HG03159 (cell line): ENCODE results near the gene AGO3.

Experiments
- ATAC-seq: cut with Tn5 transposase; IDR thresholded peaks from one replicate; pipeline ENCODE4 v1.9.1; 2021; ENCODE audit warnings: mild to moderate bottlenecking, moderate library complexity; ENCODE audit not compliant: unreplicated experiment

AGO3 gene

DNA sequence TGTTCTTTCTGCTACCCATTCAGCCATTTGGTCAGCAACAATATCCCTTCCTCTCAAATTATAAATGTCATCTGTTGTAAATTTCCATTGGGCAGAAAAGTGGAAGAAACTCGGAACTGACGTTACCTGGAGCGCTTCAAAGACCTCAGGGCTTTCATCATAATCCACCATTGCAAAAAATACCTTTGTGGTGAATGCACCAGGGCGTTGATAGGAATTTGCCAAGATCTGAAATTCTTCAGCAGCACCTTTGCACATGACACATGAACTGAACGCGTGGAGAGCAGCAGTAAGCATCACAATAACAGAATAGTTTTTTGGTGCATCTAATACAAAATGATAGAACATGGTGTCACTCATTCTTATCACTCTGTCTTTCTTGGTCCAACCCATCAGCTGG lies 149.9 kb downstream of the AGO3 start:
- ATAC-seq, result no peak

- no peak for ATAC-seq
These were observed 151.1 kb downstream of the AGO3 start for GRCh38 chr1:36081926-36082485.

- no peak for ATAC-seq
These were observed 152.3 kb downstream of the AGO3 start for GRCh38 chr1:36083219-36083618.

GRCh38 chr1:36083635-36084496 lies 153.0 kb downstream of the AGO3 start, which contains the start of gene TEKT2:
TEKT2 (plus strand) TSS chr1:36084094; CDS start chr1:36084922, 828 bp downstream.
- ATAC-seq, result no peak

GRCh38 chr1:36084497-36085115 lies 153.7 kb downstream of the AGO3 start:
- ATAC-seq, result no peak

DNA sequence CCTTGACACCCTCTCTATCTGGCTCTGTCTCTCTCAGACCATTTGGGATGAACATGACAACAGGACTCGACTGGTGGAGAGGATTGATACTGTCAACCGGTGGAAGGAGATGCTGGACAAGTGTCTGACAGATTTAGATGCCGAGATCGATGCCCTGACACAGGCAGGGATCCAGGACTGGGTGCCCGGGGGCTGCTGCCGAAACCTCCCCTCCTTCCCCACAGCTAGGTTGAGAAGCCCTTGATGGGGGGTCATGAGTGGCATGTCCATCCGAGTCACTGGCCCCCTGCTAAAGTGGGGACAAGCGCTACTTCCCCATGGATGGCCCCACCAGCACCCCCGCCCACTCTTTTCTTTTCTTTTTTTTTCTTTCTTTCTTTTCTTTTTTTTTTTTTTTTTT lies 154.2 kb downstream of the AGO3 start:
- ATAC-seq, result no peak

DNA sequence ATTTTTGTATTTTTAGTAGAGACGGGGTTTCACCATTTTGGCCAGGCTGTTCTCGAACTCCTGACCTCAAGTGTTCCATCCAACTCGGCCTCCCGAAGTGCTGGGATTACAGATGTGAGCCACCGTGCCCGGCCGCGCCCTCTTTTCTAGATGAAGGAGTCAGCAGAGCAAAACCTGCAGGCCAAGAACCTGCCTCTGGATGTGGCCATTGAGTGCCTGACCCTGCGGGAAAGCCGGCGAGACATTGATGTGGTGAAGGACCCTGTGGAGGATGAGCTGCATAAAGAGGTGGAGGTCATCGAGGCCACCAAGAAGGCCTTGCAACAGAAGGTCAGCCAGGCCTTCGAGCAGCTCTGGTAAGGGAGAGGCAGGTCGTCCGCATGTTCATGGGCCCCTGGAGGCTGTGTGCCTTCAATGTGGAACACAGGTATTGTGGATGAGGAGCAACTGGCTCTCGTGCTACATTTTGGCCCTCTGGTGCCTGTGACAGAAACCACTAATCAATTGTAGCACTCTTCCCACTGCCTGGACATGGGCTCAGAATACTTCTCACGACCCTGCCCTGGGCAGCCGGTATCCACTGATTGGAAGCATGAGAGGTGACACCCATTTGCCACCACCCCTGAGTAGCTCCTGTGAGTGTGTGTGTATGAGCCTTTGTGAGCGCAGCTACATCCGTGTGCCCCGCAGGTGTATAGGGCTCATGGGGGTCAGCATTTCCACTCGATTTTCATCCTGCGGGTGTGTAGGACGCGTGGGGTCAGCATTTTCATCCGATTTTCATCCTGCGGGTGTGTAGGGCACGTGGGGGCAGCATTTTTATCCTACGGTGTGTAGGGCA lies 155.0 kb downstream of the AGO3 start:
- ATAC-seq, result no peak

DNA sequence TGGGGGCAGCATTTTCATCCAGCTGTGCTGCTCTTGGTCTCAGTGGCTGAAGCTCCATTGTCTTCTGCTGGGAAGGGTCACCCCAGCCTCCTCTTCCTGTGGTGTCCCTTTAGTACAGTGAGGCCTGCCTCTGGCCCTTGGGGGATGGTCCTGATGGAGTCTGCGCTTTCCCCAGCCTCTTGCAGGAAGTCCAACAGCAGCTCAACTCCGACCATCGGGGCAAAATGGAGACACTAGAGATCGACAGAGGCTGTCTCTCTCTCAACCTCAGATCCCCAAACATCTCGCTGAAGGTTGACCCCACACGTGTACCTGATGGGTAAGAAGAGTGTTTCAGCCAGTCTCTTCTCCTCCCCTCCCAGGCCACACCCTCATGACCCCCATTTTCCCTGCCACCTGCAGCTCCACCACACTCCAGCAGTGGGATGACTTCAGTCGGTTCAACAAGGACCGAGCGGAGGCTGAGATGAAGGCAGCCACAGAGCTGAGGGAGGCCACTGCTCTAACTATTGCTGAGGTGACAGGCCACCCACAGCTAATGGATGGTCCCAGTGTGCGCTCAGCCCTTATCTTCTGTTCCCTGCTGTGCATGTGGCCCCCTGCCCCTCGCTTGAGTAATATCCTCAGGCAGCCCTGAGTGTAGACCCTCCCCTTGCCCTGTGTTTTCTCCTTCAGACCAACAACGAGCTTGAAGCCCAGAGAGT lies 155.8 kb downstream of the AGO3 start:
- ATAC-seq, result no peak

- no peak for ATAC-seq
These were observed 156.6 kb downstream of the AGO3 start for GRCh38 chr1:36087233-36088123.

DNA sequence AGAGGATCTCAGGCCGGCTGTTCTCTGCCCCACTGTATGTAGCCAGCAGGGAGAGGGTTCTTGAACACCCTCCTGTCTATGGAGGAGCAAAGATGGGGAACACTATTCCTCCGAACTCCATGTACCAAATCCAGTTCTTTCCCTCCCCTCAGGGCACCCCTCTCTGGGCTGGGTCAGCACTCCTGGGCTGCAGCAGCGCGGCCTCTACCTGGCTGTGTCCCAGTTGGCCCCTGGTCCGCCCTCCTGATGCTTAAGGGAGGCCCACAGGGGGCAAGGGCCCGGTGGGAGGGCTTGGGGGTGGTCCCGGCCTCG lies 157.3 kb downstream of the AGO3 start:
- ATAC-seq, result no peak

GRCh38 chr1:36088577-36089392 lies 157.9 kb downstream of the AGO3 start, which contains the start of gene ADPRS:
ADPRS (plus strand) TSS chr1:36088892; CDS start chr1:36088905, 13 bp downstream.
- ATAC-seq, result peak; percentile 66

DNA sequence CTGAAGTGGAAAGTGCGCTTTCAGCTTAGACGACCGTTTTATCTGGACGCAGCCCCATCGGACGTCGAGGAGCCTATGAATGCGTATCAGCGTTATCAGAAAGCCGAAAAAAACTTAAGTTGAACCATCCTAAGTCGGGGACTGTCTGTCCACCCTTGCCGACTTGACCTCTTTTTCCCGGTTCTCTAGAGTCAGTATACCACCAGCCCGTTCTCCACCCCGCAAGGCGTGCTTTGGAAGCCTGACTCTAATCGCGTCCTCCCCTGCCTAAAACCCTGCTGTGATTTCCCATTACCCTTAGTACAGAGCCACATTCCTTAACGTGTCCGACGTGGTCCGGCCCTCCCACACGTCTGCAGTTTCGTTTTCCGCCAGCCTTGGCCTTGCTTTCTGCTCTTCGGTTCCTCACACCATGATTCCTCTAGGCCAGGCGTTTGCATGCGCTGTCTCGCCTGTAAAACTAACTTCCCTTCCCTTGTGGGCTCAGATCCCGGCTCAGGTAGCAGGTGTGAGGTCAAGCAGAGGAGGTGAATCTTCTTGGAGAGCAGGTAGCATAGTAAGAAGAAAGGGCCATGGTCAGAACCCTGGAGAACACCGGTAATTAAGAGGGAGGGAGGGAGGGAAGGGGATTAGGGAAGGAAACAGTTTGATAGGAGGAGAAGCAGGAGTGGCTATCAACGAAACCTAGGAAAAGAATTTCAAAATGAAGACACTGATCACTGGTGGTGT lies 158.7 kb downstream of the AGO3 start:
- ATAC-seq, result peak; percentile 2

DNA sequence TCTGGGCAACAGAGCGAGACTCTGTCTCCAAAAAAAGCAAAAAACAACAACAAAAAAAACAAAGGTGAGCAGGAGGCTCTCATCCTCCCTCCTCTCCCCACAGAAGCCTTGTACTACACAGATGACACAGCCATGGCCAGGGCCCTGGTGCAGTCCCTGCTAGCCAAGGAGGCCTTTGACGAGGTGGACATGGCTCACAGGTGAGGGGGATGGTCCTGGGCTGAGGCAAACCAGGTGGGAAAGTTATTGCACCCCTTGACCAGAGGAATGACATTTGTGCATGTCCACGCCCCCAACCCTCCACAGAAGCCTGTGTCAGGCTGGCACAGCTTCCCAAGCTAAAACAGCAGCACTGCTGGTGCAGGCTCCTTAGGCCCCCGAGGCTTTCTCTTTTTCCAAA lies 160.2 kb downstream of the AGO3 start:
- ATAC-seq, result no peak

DNA sequence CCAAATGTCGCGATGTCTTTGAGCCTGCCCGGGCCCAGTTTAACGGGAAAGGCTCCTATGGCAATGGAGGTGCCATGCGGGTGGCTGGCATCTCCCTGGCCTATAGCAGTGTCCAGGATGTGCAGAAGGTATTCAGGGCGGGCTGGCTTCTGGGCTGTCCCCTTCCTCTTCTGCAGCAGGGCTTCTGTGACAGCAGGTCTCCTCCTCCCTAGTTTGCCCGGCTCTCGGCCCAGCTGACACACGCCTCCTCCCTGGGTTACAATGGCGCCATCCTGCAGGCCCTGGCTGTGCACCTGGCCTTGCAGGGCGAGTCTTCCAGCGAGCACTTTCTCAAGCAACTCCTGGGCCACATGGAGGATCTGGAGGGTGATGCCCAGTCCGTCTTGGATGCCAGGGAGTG lies 160.8 kb downstream of the AGO3 start:
- ATAC-seq, result no peak

- ATAC-seq, result no peak
These were observed 161.4 kb downstream of the AGO3 start for GRCh38 chr1:36092166-36092797.

DNA sequence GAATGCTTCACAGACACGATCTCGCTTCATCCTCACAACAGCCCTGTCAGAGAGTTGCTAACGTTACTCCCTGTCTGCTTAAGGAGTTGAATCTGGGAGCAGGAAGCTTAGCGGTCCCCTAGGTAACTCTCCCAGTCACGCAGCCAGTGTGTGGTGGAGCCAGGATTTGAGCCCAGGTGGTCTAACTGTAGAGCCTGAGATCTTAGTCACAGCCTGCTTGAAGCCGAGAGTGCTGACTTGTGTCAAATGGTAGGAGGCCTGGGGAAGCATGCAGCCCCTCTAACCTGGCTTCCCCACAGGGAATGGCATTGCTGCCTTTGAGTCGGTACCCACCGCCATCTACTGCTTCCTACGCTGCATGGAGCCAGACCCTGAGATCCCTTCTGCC lies 161.9 kb downstream of the AGO3 start:
- ATAC-seq, result no peak

DNA sequence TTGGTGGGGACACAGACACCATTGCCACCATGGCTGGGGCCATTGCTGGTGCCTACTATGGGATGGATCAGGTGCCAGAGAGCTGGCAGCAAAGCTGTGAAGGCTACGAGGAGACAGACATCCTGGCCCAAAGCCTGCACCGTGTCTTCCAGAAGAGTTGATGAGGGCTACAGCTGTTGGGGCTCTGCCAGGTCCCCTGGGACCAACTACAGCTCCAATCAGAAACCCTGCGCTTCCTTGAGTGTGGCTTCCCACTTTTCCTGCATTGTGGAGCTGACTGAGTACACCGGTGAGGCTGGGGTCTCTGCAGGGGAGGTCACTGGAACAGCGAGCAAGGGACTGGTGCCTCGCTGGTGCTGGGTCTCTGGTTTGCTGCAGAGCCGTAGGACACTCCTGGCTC lies 162.3 kb downstream of the AGO3 start:
- ATAC-seq, result no peak

GRCh38 chr1:36093929-36094328 lies 163.0 kb downstream of the AGO3 start:
- ATAC-seq, result no peak
